ENCODE data around the gene GNB1L. TPM values are rescaled to one million over a fixed set of nuclear protein-coding genes. Genes with fewer than 3 reads are reported as not detected.

GNB1L gene
- total RNA-seq, 1 donor from 2014 or later: 5.0 TPM

DNA sequence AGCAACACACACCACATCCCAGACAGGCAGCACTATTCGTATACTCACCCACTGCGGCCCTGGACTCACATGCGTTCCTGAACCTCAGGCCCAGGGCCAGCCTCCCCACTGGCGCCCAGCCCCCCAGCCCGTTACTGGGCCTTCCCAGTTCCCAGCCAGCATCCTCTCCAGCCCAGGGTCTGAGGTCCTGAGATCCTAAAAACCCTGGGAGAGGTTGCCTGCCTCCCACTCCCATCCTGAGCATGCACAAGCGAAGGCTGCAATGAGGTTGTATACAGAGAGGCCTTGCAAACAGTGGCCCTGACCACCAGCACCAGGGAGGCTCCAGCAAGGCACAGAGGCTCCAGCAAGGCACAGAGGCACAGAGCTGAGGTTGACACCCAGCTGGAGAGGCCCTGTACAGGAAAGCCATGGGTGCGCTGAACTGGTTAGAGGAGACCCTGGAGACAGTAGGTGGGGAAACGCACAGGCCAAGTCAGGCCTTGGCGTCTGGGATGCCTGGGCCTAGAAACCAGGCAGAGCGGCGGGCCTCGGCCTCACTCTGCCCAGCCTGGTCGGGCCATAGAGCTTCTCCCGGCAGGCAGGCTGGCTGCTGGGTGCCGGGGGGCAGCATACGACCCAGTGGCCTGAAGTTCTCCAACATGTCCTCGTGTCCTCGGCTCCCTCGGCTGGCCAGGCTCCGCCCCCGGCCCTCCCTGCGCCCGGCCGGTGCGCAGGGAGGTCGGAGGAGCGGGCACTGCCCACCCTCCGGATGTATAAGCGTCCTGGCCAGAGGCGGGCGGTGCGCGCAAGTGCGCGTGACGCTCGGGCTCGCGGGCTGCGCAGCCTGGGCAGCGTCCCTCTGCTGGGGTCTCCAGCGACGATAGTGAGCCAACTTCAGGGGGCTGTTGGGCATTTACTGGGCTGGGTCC, 96.4 kb downstream of the GNB1L start:
- TF ChIP-seq CTCF (IDR thresholded peaks at IDR 0.05; ENCODE audit: partially characterized antibody, unreplicated experiment): no peak
- Mint-ChIP-seq H3K4me1 (ENCODE audit: low read depth, unreplicated experiment) (peaks cover 15% of the 10 kb centered on the region), H3K4me3 (ENCODE audit: unreplicated experiment) (peak overlapping the region; percentile 55), H3K27me3 (ENCODE audit: unreplicated experiment) (peaks cover 47% of the 10 kb centered on the region), H3K36me3 (ENCODE audit: unreplicated experiment) (peaks cover 6% of the 10 kb centered on the region), H3K9me3 (ENCODE audit: unreplicated experiment) (peaks cover 10% of the 10 kb centered on the region), H3K27ac (ENCODE audit: unreplicated experiment) (no peak overlapping the region)
- DNase-seq: no peak

DNA sequence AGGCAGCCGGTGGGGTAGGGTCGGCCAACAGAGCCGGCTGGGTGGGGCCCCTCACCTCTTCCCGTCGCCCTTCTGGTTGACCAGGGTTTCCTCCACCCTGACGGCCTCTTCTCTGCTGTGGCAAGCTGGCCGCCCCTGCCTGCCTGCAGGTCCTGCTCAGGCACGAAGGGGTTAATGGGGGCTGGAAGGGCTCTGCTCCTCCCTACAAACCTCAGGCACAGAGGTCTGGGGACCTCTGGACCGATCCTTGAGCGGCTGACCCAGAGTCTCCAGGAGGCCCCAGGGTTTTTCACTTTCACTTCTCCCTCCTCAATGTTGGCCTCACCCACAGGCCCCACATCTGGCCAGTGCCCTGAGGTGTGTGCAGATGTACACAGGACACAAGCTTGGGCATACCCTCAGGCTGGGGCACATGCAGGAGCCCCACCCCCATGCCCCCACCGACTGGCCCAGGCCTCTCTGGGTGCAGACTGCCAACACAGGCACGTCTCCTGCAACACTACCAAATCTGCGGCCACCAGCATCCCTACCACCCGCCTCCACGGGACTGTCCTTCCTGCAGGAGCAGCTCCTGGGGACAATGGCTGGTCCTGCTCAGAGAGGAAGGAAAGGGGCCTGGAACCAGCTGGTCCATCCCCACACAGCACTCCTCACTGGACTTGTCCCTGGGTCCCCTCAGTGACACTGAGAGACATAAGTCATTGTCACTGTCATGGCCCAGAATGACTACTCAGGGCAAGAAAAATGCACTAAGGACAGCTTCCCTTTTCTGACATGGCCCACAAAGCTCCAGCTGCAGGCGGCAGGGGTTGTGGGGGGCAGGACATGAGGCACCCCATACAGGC, 97.3 kb downstream of the GNB1L start:
- Mint-ChIP-seq H3K4me3 (ENCODE audit: unreplicated experiment) (peak overlapping the region; percentile 55), H3K9me3 (ENCODE audit: unreplicated experiment) (peaks cover 12% of the 10 kb centered on the region), H3K27me3 (ENCODE audit: unreplicated experiment) (peaks cover 53% of the 10 kb centered on the region), H3K4me1 (ENCODE audit: low read depth, unreplicated experiment) (peaks cover 18% of the 10 kb centered on the region), H3K36me3 (ENCODE audit: unreplicated experiment) (peaks cover 6% of the 10 kb centered on the region), H3K27ac (ENCODE audit: unreplicated experiment) (no peak overlapping the region)
- no peak for DNase-seq
- no peak for TF ChIP-seq CTCF (IDR thresholded peaks at IDR 0.05; ENCODE audit: partially characterized antibody, unreplicated experiment)

GRCh38 chr22:19756288-19757128, 98.2 kb downstream of the GNB1L start:
- no peak for DNase-seq
- Mint-ChIP-seq H3K4me3 (ENCODE audit: unreplicated experiment) (no peak overlapping the region), H3K9me3 (ENCODE audit: unreplicated experiment) (peaks cover 12% of the 10 kb centered on the region), H3K4me1 (ENCODE audit: low read depth, unreplicated experiment) (peaks cover 16% of the 10 kb centered on the region), H3K27me3 (ENCODE audit: unreplicated experiment) (peaks cover 49% of the 10 kb centered on the region), H3K27ac (ENCODE audit: unreplicated experiment) (no peak overlapping the region), H3K36me3 (ENCODE audit: unreplicated experiment) (peaks cover 6% of the 10 kb centered on the region)
- peak; percentile 28 for TF ChIP-seq CTCF (IDR thresholded peaks at IDR 0.05; ENCODE audit: partially characterized antibody, unreplicated experiment)

DNA sequence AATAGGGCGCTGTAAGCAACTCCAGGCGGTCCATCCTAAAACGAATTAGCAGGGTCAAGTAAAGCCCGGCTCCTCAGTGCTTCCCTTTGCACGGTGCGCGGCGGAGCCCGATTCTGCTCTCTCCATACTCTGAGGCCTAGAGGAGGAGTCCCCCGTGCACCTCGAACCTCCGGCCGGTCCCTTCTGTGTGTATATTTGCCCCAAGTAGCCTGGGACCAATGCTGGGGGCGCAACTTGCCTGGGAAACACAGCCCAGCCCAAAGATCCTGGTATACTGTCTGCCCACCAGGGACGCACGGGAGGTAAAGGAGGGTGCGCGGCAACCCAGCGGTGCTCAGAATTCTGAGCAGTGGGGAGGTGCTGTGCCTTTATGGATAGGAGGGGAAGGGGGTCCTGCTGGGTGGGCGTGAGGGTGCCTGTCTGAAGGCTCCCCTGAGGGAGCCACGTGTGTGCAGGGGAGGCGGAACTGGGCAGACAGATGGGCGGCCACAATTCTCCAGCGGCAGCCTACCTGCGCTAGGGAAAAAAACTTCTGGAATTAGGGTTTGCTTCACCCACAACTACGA, 98.9 kb downstream of the GNB1L start:
- DNase-seq: no peak
- Mint-ChIP-seq H3K27me3 (ENCODE audit: unreplicated experiment) (peaks cover 49% of the 10 kb centered on the region), H3K36me3 (ENCODE audit: unreplicated experiment) (peaks cover 6% of the 10 kb centered on the region), H3K9me3 (ENCODE audit: unreplicated experiment) (peaks cover 12% of the 10 kb centered on the region), H3K4me3 (ENCODE audit: unreplicated experiment) (no peak overlapping the region), H3K27ac (ENCODE audit: unreplicated experiment) (no peak overlapping the region), H3K4me1 (ENCODE audit: low read depth, unreplicated experiment) (peaks cover 15% of the 10 kb centered on the region)
- TF ChIP-seq CTCF (IDR thresholded peaks at IDR 0.05; ENCODE audit: partially characterized antibody, unreplicated experiment): no peak
